CD4-positive, alpha-beta memory T cell (primary cell): Measurements from ENCODE around the gene FLT1. TPM values are rescaled to one million over a fixed set of nuclear protein-coding genes. Genes with fewer than 3 reads are reported as not detected.

Experiments
- CTCF ChIA-PET: fragments of 350-600 bp; sonication (Branson Sonifier 250); formaldehyde crosslinking; loops from one replicate; lab custom pipeline; 2021; ENCODE audit warnings: inconsistent platforms; ENCODE audit not compliant: partially characterized antibody; lab: Charles Lee
- POLR2A ChIA-PET: fragments of 350-600 bp; sonication (Branson Sonifier 250); formaldehyde crosslinking; loops from one replicate; lab custom pipeline; 2021; ENCODE audit not compliant: partially characterized antibody; lab: Charles Lee
- DNase-seq, 5 donors: peaks; one replicate each; pipeline versions ENCODE4 v3.0.0 to v3.0.0-alpha.2; 2020 to 2022; ENCODE audit warnings: mixed read lengths in 1 of 5
- H3K27ac ChIP-seq: one replicate; pipeline ENCODE4 v1.7.0; 2013; ENCODE audit warnings: low read depth, low read length
- H3K27me3 ChIP-seq: 2 replicates; pipeline ENCODE4 v1.7.0; 2013; ENCODE audit warnings: mild to moderate bottlenecking, low read length, moderate library complexity; ENCODE audit not compliant: insufficient read depth
- H3K36me3 ChIP-seq: 2 replicates; pipeline ENCODE4 v1.7.0; 2013; ENCODE audit warnings: mild to moderate bottlenecking, low read length, moderate library complexity; ENCODE audit not compliant: insufficient read depth
- H3K4me1 ChIP-seq: 2 replicates; pipeline ENCODE4 v1.7.0; 2013; ENCODE audit warnings: mild to moderate bottlenecking, low read length, moderate library complexity; ENCODE audit not compliant: insufficient read depth
- H3K4me3 ChIP-seq, 2 donors: one replicate each; pipeline ENCODE4 v1.7.0; 2013; ENCODE audit warnings: low read length in 2 of 2, mild to moderate bottlenecking in 1 of 2
- H3K9me3 ChIP-seq, 2 donors: one replicate each; pipeline ENCODE4 v1.7.0; 2013; ENCODE audit warnings: low read length in 2 of 2, control low read depth in 1 of 2; ENCODE audit not compliant: control insufficient read depth in 1 of 2
- H3K27ac Mint-ChIP-seq, 7 donors: one replicate each; pipeline ENCODE4 v1.8.0; 2020 to 2021; ENCODE audit warnings: mixed read lengths in 7 of 7, mild to moderate bottlenecking in 6 of 7, inconsistent platforms in 3 of 7, moderate library complexity in 3 of 7
- H3K27me3 Mint-ChIP-seq, 2 donors: one replicate each; pipeline ENCODE4 v1.8.0; 2020 to 2021; ENCODE audit warnings: mixed read lengths in 2 of 2
- H3K36me3 Mint-ChIP-seq, 2 donors: one replicate each; pipeline ENCODE4 v1.8.0; 2020 to 2021; ENCODE audit warnings: mixed read lengths in 2 of 2, inconsistent platforms in 1 of 2, mild to moderate bottlenecking in 1 of 2
- H3K4me1 Mint-ChIP-seq, 4 donors: one replicate each; pipeline ENCODE4 v1.8.0; 2020 to 2021; ENCODE audit warnings: mixed read lengths in 4 of 4, mild to moderate bottlenecking in 1 of 4
- H3K4me3 Mint-ChIP-seq, 8 donors: one replicate each; pipeline ENCODE4 v1.8.0; 2020 to 2021; ENCODE audit warnings: mixed read lengths in 8 of 8, mild to moderate bottlenecking in 7 of 8, moderate library complexity in 6 of 8, inconsistent platforms in 3 of 8
- H3K9me3 Mint-ChIP-seq, 8 donors: one replicate each; pipeline ENCODE4 v1.8.0; 2020 to 2021; ENCODE audit warnings: mixed read lengths in 8 of 8, mild to moderate bottlenecking in 5 of 8, inconsistent platforms in 3 of 8, moderate library complexity in 1 of 8
- intact Hi-C: fragments of 100-400 bp; cut with micrococcal nuclease; formaldehyde crosslinking; loops from one replicate; pipeline ENCODE4 v1.15.1; 2023
- polyA plus RNA-seq, 2 donors: library from polyadenylated mRNA; unstranded; fragments of 300-500 nt; fragmentation: Illumina TruSeq; gene quantifications; one replicate each; pipeline ENCODE4 v1.2.3, GENCODE V29; 2021
- total RNA-seq, 2 experiments: library from RNA; stranded (reverse); gene quantifications; one replicate each; pipeline ENCODE4 v1.2.3, GENCODE V29; 2021

Gene FLT1
- total and polyA plus RNA-seq, 4 experiments from 2014 or later: 0.15 to 0.26 (median 0.25) TPM; not detected in 1

DNA sequence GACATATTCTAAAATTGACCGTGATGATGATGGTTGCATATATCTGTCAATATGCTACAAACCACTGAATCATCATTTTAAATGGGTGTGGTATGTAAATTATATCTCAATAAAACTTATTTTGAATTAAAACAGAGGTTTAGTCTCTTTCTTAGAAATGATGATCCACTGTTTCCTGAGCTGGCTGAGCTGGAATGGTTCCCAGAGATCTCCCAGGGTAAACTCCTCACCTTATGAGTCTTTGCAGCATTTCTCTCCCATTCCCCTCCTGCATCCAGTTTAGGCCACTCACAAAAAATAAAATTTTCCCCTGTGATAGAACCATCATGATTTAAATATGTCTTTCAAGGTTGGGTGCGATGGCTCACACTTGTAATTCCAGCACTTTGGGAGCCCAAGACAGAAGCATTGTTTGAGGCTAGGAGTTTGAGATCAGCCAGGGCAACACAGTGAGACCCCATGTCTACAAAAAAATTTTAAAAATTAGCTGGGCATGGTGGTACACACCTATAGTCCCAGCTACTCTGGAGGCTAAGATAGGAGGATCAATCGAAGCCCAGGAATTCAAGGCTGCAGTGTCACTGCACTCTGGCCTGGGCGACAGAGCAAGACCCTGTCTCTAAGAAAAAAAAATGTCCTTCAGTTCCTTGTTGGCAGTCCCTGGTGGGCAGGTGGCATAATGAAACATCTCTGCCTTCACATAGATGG lies 46.1 kb downstream of the FLT1 start:
- no peaks in the 10 kb centered on the region for H3K36me3 Mint-ChIP-seq
- peaks cover 2 to 7% of the 10 kb centered on the region in 2 donors for H3K27me3 Mint-ChIP-seq
- POLR2A ChIA-PET: no interaction called here
- no peaks in the 10 kb centered on the region for H3K36me3 ChIP-seq
- H3K4me3 Mint-ChIP-seq: no peak overlapping the region
- no peak for DNase-seq
- peaks cover 3% of the 10 kb centered on the region for H3K27me3 ChIP-seq
- H3K27ac Mint-ChIP-seq: no peak overlapping the region
- H3K4me1 Mint-ChIP-seq: no peaks in the 10 kb centered on the region
- H3K4me3 ChIP-seq: no peak overlapping the region
- intact Hi-C loops: no loop called here
- no peak overlapping the region for H3K27ac ChIP-seq
- H3K4me1 ChIP-seq: no peaks in the 10 kb centered on the region
- H3K9me3 Mint-ChIP-seq: peaks cover 0 to 18% (median 10%) of the 10 kb centered on the region in 8 donors
- H3K9me3 ChIP-seq: no peaks in the 10 kb centered on the region
- CTCF ChIA-PET: no interaction called here

DNA sequence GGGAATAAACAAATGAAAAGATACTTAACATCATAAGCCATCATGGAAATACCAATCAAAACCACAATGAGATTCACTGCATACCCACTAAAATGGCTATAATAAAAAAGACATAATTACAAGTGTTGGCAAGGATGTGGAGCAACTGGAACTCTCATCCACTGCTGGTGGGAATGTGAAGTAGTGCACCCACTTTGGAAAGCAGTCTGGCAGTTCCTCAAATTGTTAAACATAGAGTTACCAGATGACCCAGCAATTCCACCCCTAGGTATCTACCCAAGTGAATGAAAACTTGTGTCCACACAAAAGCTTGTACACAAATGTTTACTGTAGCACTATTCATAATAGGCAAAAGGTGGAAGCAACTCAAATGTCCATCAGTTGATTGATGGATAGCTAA lies 46.9 kb downstream of the FLT1 start:
- DNase-seq: no peak

DNA sequence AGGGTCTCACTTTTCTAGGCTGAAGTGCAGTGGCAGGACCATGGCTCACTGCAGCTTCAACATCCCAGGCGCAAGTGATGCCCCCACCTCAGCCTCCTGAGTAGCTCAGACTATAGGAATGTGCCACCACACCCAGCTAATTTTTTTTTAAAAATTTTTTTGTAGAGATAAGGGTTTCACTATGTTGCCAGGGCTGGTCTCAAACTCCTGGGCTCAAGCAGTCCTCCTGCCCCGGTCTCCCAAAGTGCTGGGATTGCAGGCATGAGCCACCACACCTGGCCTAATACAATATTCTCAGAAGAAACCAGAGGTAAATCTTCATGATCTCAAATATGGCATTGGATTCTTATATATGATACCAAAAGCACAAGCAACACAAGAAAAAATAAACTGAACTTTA lies 47.7 kb downstream of the FLT1 start:
- Mint-ChIP-seq H3K4me3 (no peak overlapping the region), H3K4me1 (no peaks in the 10 kb centered on the region), H3K27me3 (peaks cover 3 to 9% of the 10 kb centered on the region in 2 donors), H3K9me3 (peaks cover 0 to 24% (median 14%) of the 10 kb centered on the region in 8 donors), H3K27ac (no peak overlapping the region), H3K36me3 (no peaks in the 10 kb centered on the region)
- no peak overlapping the region for H3K4me3 ChIP-seq
- H3K27me3 ChIP-seq: no peaks in the 10 kb centered on the region
- H3K9me3 ChIP-seq: no peaks in the 10 kb centered on the region
- intact Hi-C loops: no loop called here
- no peaks in the 10 kb centered on the region for H3K4me1 ChIP-seq
- POLR2A ChIA-PET: no interaction called here
- DNase-seq: no peak
- no peaks in the 10 kb centered on the region for H3K36me3 ChIP-seq
- CTCF ChIA-PET: no interaction called here
- H3K27ac ChIP-seq: no peak overlapping the region

More for the DNA sequence above, 46.9 kb downstream of the FLT1 start:
- H3K27me3 ChIP-seq: peaks cover 3% of the 10 kb centered on the region
- intact Hi-C loops: no loop called here
- ChIA-PET CTCF (no interaction called here), POLR2A (no interaction called here)
- H3K9me3 Mint-ChIP-seq: peaks cover 0 to 24% (median 12%) of the 10 kb centered on the region in 8 donors
- H3K27ac Mint-ChIP-seq: no peak overlapping the region
- no peaks in the 10 kb centered on the region for H3K9me3 ChIP-seq
- H3K4me3 Mint-ChIP-seq: no peak overlapping the region
- no peaks in the 10 kb centered on the region for H3K4me1 ChIP-seq
- no peaks in the 10 kb centered on the region for H3K36me3 ChIP-seq
- no peaks in the 10 kb centered on the region for H3K4me1 Mint-ChIP-seq
- no peak overlapping the region for H3K4me3 ChIP-seq
- H3K27me3 Mint-ChIP-seq: peaks cover 3 to 4% of the 10 kb centered on the region in 2 donors
- no peak overlapping the region for H3K27ac ChIP-seq
- H3K36me3 Mint-ChIP-seq: no peaks in the 10 kb centered on the region

- H3K27me3 Mint-ChIP-seq: peaks cover 0 to 9% of the 10 kb centered on the region in 2 donors
- H3K27ac Mint-ChIP-seq: no peak overlapping the region
- H3K4me1 Mint-ChIP-seq: no peaks in the 10 kb centered on the region
- peaks cover 0 to 19% (median 9%) of the 10 kb centered on the region in 8 donors for H3K9me3 Mint-ChIP-seq
- DNase-seq: no peak
- no peaks in the 10 kb centered on the region for H3K4me1 ChIP-seq
- CTCF ChIA-PET: no interaction called here
- no peak overlapping the region for H3K27ac ChIP-seq
- no peaks in the 10 kb centered on the region for H3K36me3 Mint-ChIP-seq
- H3K27me3 ChIP-seq: no peaks in the 10 kb centered on the region
- no peak overlapping the region for H3K4me3 Mint-ChIP-seq
- POLR2A ChIA-PET: no interaction called here
- H3K36me3 ChIP-seq: no peaks in the 10 kb centered on the region
- intact Hi-C loops: no loop called here
- no peaks in the 10 kb centered on the region for H3K9me3 ChIP-seq
- H3K4me3 ChIP-seq: no peak overlapping the region
Observed at GRCh38 chr13:28442839-28443238, 52.1 kb downstream of the FLT1 start.

- Histone ChIP-seq H3K4me1 (no peaks in the 10 kb centered on the region), H3K9me3 (no peaks in the 10 kb centered on the region), H3K27me3 (no peaks in the 10 kb centered on the region), H3K27ac (no peak overlapping the region), H3K36me3 (no peaks in the 10 kb centered on the region), H3K4me3 (no peak overlapping the region)
- H3K27me3 Mint-ChIP-seq: peaks cover 2 to 9% of the 10 kb centered on the region in 2 donors
- intact Hi-C loops: no loop called here
- POLR2A ChIA-PET: no interaction called here
- no peaks in the 10 kb centered on the region for H3K4me1 Mint-ChIP-seq
- peaks cover 0 to 15% (median 7%) of the 10 kb centered on the region in 8 donors for H3K9me3 Mint-ChIP-seq
- DNase-seq: no peak
- no peak overlapping the region for H3K27ac Mint-ChIP-seq
- no peaks in the 10 kb centered on the region for H3K36me3 Mint-ChIP-seq
- CTCF ChIA-PET: no interaction called here
- no peak overlapping the region for H3K4me3 Mint-ChIP-seq
Observed at GRCh38 chr13:28441529-28441928, 53.4 kb downstream of the FLT1 start.

- Histone ChIP-seq H3K4me1 (no peaks in the 10 kb centered on the region), H3K27ac (no peak overlapping the region), H3K9me3 (no peaks in the 10 kb centered on the region), H3K36me3 (no peaks in the 10 kb centered on the region), H3K27me3 (no peaks in the 10 kb centered on the region), H3K4me3 (no peak overlapping the region)
- CTCF ChIA-PET: no interaction called here
- Mint-ChIP-seq H3K36me3 (no peaks in the 10 kb centered on the region), H3K9me3 (peaks cover 0 to 14% (median 7%) of the 10 kb centered on the region in 8 donors), H3K27ac (peak overlapping the region in 1 of 7 donors; percentile 17), H3K4me3 (no peak overlapping the region), H3K27me3 (peaks cover 2 to 9% of the 10 kb centered on the region in 2 donors), H3K4me1 (no peaks in the 10 kb centered on the region)
- intact Hi-C loops: no loop called here
- POLR2A ChIA-PET: no interaction called here
- DNase-seq: no peak
Observed at GRCh38 chr13:28440774-28441504, 54.0 kb downstream of the FLT1 start.

GRCh38 chr13:28438598-28439334 lies 56.2 kb downstream of the FLT1 start:
- no peak overlapping the region for H3K27ac Mint-ChIP-seq
- H3K27me3 Mint-ChIP-seq: peaks cover 2 to 9% of the 10 kb centered on the region in 2 donors
- intact Hi-C loops: no loop called here
- no peak for DNase-seq
- ChIA-PET POLR2A (no interaction called here), CTCF (no interaction called here)
- Histone ChIP-seq H3K9me3 (no peaks in the 10 kb centered on the region), H3K36me3 (no peaks in the 10 kb centered on the region), H3K27me3 (no peaks in the 10 kb centered on the region), H3K4me1 (no peaks in the 10 kb centered on the region), H3K27ac (no peak overlapping the region), H3K4me3 (no peak overlapping the region)
- no peak overlapping the region for H3K4me3 Mint-ChIP-seq
- H3K4me1 Mint-ChIP-seq: no peaks in the 10 kb centered on the region
- H3K9me3 Mint-ChIP-seq: peaks cover 0 to 8% (median 3%) of the 10 kb centered on the region in 8 donors
- no peaks in the 10 kb centered on the region for H3K36me3 Mint-ChIP-seq
